ENCODE results near the gene NEU4.

DNA sequence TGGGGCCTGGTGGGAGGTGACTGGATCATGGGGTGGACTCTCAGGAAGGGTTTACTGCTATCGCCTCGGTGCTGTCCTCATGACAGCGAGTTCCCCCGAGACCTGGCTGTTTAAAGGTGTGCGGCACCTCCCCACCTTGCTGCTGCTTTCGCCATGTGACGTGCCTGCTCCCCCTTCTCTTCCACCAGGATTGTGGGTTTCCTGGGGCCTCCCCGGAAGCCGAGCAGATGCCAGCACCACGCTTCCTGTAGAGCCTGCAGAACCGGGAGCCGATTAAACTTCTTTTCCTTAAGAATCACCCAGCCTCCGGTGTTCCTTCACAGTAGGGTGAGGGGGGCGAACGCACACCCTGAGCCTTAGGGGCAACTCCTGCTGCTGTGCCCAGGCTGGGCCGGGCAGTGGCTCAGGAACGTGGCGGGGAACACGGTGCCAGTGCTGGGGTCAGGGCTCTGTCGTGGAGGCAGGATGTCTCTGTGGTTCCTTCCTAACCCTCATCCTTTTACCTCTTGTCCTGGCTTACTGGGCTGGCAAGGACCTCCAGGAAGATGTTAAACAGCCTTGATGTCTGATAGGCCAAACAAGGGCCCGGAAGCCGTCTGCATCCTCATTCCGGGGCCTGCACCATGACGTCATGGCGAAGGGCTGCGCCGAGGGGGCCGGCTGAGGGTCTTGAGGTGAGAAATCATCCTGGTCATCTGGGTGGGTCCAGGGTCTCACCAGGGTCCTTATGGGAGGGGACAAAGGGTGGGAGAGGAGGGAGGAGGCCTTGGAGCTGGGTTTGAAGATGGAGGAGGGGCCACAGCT is 12.7 kb downstream of the NEU4 start:
- TF ChIP-seq, protein P1, sequence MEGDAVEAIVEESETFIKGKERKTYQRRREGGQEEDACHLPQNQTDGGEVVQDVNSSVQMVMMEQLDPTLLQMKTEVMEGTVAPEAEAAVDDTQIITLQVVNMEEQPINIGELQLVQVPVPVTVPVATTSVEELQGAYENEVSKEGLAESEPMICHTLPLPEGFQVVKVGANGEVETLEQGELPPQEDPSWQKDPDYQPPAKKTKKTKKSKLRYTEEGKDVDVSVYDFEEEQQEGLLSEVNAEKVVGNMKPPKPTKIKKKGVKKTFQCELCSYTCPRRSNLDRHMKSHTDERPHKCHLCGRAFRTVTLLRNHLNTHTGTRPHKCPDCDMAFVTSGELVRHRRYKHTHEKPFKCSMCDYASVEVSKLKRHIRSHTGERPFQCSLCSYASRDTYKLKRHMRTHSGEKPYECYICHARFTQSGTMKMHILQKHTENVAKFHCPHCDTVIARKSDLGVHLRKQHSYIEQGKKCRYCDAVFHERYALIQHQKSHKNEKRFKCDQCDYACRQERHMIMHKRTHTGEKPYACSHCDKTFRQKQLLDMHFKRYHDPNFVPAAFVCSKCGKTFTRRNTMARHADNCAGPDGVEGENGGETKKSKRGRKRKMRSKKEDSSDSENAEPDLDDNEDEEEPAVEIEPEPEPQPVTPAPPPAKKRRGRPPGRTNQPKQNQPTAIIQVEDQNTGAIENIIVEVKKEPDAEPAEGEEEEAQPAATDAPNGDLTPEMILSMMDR (IDR thresholded peaks at IDR 0.05; ENCODE audit: low read length) = no peak
- no peak for TF ChIP-seq EZH2 (IDR thresholded peaks at IDR 0.05; ENCODE audit: borderline replicate concordance, low read length)

Measured in OCI-LY1 (cell line).